Stimulated activated CD4-positive, alpha-beta T cell treated with anti-CD3 and anti-CD28 coated beads, Interleukin-12 subunit alpha, Interleukin-12 subunit beta, amount 100 ng/mL, for 48 hours (primary cell): ENCODE measurements around the gene FGR.
A peak's percentile ranks its signal among the peaks of the same experiment; 100 is the strongest.

ENCODE experiments used
- DNase-seq, 3 donors: peaks; one replicate each; pipeline ENCODE4 v3.0.0-alpha.2; 2020; ENCODE audit warnings: low read depth in 2 of 3, low spot score in 1 of 3

Gene FGR

GRCh38 chr1:27601771-27602461, 33.1 kb downstream of the FGR start:
- no peak for DNase-seq

GRCh38 chr1:27601321-27601770, 33.6 kb downstream of the FGR start:
- no peak for DNase-seq

DNA sequence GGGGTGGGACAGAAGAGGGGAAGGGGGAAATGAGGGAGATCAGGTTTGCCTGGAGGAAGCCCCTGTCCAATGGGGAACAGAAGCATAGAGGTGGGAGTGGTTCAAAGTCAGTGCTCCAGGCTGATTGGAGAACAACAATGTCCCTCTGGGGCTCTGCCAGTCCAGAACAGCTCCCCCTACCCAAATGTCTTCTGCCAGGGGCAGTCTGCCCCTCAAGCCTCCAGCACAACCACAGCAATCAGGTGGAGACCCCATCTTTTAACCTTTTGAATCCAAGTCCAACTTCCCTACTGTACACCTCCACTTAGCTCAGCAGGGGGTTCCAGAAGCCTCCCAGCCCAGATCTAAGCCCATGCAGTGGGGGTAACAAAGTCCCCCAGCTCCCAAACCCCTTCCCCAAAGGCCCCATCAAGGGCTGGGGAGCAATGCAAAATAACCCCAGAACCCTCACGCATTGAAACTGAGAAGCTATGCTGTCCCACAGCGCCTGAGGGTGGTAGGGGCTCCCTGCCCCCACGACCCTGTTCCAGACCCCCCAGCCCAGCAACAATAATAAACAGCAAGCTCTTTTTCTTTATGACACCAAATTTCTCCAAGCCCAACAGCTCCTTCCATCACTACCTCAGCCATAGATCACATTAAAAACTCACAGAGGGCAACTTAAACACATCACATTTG, 34.3 kb downstream of the FGR start:
- DNase-seq, result no peak

- no peak for DNase-seq
Observed at GRCh38 chr1:27599605-27600497, 35.1 kb downstream of the FGR start.

GRCh38 chr1:27598902-27599528, 36.0 kb downstream of the FGR start:
- peak in 1 of 3 donors; percentile 48 for DNase-seq

- no peak for DNase-seq
Observed at GRCh38 chr1:27598295-27598687, 36.7 kb downstream of the FGR start.

DNA sequence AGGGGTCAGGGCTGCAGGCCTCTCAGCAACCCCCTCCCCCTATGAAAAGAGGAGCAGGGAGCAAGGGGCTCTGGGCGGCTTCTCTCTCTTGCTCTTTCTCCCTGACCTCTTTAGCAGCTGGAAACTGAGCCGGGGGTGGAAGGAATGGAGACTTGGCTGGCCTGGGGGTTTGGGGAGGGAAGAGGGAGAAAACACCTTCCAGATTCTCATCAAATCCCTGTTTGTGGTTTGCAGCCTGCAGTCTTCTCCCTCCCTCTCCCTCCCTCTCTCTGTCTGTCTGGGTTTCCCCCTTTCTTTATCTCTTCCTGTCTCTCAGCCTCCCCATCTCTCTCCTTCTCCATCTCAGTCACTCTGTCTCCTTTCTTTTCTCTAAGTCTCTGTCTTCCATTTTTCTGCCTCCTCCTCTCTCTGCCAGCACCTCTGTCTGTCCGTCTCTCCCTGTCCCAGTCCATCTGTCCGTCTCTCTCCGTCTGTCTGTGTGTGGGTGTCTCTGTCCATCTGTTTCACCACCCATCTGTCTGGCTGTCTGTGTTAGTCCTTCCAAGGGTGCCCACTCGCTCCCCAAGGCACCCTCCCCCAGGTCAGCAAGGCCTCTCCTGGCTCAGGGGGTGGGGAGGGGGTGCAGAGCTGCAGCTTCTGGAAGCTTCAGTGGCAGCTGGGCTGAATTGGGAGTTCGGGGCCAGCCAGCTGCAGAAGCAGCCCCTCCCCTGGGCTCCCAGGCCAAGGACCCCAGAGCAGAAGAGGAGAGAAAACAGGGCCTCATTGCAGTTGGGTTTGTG, 37.3 kb downstream of the FGR start:
- DNase-seq, result no peak

DNA sequence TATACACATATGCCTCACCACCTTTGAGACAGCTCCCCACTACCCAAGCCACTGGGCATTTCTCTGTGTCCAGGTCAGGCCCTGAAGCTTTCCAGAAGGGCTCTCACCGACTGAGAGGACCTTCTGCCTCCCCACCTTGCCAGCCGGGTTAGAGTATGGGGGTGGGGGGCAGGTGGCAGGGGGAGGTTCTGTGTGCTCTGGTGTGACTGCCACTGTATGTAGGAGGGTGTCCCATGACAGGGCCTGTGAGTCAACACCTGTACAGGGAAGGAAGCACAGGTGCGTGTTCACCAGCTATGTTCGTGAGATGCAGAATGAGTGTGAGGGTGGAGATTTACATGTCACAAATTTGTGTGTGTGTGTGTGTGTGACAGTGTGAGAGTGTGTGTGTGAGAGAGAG, 38.0 kb downstream of the FGR start:
- no peak for DNase-seq

DNA sequence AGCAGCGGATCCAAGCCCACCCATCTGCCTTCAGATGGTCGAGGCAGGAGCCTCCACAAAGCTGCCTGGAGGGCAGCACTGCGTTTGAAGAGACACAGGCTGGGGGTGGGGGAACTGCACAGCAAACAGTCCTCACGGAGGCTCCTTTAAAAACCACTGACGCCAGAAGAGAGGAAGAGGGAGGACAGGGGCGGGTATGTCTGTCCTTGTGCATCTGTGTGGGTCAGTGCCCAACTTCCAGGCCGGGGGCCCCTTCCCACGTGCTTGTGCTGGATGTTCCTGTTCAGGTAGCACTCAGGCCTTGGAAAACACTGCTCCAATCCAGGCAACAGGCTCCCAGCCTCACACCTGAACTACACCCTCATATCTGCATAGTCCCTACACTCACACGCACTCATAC, 38.7 kb downstream of the FGR start:
- no peak for DNase-seq

- DNase-seq, result no peak
Observed at GRCh38 chr1:27595597-27595996, 39.4 kb downstream of the FGR start.

- DNase-seq, result no peak
Observed at GRCh38 chr1:27594564-27595510, 40.1 kb downstream of the FGR start.

- no peak for DNase-seq
Observed at GRCh38 chr1:27593678-27594563, 41.1 kb downstream of the FGR start.

GRCh38 chr1:27592931-27593677, 41.9 kb downstream of the FGR start:
- no peak for DNase-seq

DNA sequence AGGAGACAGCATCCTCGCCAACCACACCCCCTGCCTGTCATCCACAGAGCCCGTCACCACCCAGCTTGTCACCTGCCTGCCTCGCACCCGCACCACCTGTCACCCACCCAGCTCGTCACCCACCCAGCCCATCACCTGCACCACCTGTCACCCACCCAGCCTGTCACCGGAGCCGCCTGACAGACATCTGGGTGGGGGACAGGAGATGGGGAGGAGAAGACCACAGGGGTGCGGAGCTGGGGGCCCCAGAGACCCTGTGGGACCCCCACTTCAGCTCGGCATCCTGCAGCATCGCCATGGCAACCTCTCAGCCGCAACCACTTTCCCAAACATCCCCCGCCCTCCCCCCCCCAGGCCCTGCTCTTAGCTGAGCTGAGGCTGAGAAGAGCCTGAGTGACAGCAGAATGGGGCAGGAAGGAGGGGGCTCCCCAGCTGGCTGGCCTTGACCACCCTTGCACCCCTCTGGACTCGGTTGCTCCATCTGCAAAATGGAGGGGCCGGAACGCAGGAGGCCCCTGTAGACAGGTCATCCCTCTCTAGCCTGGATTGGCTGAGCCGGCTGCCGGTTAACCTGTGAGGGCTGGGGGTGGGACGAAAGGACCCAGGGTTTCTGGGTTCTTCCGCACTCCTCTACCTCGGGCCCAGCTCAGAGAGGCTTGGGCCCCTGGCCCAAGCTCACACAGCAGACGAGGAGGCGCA, 42.6 kb downstream of the FGR start:
- DNase-seq, result no peak

DNA sequence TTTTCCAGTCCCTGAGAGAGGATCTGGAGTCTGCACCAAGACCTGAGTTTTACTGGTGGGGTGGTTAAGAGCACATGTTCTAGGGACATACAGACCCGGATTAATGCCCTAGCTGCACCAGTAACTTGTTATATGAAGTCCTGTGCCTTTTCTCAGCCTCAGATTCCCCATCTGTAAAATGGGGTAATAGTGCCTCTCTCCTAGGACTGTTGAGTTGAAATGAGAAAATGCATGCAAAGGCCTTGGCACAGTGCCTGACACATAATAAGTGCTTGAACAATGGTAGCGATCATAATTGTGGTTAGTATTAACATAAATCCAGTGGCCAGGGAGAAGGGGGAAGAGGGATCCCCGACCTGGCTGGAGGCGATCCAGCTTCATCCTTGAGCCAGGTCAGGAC, 43.4 kb downstream of the FGR start:
- no peak for DNase-seq

DNA sequence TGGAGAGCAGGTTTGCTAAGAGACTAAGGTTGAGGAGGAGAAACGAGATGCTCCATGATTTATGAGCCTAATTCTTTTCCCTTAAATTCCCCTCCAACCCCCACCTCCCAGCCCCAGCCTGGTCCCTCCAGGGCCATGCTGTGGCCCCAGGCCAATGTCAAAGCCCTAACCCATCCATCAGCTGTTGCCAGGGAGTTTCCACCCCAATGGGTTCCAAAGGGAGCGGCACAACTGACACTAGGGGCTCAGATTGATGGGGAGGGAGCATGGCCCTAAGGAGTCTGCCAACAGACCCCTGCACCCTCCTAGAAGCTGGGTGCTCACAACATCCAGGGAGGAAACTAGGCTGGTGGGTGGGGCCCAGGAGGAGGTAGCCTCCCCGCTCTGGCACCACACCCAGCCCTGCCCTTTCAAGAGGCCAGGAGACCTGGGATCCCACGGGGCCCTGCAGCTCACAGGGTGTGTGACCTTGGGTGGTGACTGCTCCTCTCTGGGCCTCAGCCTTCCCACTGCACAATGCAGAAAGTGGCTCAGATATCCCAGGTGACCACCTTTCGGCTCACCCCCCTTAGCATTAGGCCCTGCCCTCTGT, 44.0 kb downstream of the FGR start:
- no peak for DNase-seq
